NCI-H69 (cell line): Measurements from ENCODE around the gene BTBD2.

Experiments used
- DNase-seq: peaks from one replicate; lab custom pipeline; 2025; lab: John Stamatoyannopoulos, UW

The BTBD2 gene

DNA sequence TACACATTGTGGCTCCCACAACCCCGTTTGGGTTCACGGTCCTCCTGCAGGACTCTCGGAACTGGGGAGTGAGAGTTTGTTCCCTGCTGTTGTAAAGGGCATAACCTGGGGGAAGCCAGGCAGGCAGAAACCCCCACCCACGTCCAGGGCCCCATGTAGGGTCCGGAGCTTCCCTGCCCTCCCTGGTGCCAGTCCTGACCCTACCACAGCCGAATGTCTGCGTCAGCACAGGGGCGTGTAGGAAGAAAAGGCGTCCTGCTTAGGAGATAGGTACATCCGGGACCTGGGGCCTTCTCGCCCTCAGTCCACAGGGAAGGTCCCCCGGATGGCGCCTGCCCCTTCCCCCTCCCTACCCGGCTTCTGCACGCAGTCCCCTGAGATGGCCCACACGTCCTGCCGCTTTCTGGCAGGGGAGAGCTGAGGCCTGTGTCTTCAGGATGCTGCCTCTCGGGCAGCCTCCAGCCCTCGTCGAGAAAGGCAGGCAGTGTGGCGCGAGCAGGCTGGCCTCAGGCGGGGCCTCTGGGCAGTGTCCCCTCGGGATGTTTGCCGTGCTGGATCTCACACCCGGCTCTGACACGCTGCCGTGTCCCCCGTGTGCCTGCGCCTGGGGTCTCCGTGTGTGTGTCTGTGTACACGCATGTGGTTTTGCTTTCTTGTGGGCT, 55.5 kb downstream of the BTBD2 start:
- DNase-seq = no peak

GRCh38 chr19:1957562-1958248, 57.8 kb downstream of the BTBD2 start:
- DNase-seq = no peak

DNA sequence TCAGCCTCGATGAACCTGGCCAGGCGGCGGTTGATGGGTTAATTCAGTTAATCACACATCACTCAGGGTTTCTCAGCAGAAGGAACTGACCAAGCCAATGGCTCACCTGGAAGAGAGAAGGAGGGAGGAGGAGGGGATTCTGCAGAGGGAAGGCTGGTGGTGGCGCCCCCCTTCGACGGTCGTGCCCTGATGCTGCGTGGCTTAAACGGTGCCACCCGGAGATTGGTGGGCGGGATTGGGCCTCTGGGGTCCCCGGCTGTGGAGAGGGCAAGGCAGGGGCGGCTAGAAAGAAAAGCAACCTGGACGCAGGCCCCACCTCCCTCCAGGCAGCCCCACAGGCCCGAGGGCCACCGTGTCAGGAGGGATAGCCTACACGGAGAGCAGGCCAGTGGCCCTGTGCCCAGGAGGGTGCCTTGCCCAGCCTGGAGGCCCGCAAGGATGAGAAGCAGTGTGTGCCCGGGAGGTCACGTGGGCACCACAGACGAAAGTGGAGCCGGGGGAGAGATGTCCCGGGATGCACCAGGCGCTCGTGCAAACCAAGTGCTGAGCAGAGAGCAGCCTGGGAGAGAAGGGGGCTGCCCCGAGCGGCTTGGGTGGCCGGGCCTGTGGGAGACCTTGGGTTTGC, 58.5 kb downstream of the BTBD2 start:
- DNase-seq = no peak

- no peak for DNase-seq
These were observed 59.4 kb downstream of the BTBD2 start for GRCh38 chr19:1956122-1956494.

GRCh38 chr19:1955171-1956121, 60.1 kb downstream of the BTBD2 start:
- no peak for DNase-seq

DNA sequence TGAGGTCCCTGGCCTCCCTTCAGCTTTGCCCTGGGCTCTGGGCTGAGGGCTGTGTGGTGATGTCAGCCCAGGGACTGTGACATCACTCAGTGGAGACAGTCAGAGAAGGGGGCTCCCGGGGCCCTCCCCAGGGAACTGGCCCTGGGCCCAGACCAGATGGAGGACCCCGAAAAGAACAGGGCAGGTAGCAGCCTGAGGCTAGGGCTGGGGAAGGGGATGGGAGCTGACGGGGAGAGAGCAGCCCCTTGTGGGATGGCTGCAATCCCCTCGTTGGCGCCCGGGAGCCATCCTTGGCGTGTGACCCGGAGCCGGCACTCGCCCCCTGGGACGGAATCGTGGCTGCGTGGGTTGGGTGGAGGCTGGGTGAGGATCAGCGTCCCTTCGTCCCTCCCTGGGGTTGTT, 61.0 kb downstream of the BTBD2 start:
- no peak for DNase-seq

DNA sequence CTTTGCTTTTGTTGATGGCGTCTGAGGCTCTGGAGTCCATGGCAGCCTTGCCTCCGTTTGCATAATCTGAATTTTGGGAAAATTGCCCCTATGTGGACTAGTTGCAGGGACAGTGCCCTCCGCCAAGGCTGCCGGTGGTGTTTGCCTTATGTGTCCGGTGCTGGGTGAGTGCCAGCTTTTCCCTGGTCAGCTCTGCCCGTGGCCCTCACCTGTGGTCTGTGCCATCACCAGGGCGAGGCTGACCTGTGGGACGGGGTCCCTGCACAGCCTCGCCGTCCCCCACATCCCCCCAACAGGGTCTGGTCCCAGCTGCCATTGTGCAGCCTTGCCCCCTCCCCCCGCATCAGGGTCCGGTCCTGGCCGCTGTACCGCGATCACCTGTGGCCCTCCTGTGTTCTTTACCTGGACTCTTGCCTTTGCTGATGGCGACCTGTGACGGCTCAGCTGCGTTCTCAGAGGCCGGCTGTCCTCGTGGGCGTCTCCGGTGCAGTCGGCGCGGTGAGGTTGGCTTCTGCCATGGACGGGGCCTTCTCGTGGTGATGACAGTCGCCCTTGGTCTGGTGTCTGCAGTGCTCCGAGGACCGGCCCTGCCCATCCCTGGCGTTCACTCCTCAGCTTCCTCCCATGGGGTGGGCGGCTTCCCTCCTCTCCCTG, 61.9 kb downstream of the BTBD2 start:
- no peak for DNase-seq

DNA sequence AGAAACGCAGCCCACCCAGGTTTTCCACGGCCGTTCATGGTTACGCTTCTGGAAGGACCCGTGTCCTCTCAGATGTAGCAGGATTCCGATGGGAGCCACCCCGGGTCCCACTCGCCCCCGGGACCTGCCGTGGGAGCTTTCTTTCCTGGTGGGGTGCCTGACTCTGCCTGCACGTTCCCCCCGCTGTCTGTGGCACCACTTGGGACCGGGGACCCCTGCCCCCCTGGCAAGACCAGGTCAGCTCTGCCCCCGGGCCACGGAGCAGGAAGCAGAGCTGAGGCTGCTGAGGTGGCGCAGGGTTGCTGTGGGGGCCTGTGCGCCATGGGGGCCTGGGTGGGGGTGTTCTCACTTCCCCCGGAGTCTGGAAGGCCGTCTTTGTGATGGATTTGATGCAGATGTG, 62.5 kb downstream of the BTBD2 start:
- DNase-seq = no peak

DNA sequence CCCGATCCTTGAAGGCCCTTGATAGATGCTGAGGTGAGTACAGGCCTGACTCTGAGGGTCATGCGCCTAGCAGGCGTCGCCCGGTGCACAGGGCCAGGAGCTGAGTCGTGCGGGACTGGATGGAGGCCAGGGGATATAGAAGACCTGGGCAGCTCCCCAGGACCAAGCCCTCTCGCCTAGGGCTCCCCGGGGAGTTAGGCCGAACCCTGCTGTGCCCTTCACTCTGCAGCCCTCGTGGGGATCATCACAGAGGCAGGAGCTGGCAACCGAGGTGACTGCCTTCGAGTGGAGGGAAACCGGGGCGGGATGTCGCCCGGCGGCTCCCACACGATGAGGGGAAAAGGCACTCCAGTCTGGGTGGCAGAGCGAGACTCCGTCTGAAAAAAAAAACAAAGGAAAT, 62.9 kb downstream of the BTBD2 start:
- no peak for DNase-seq

DNA sequence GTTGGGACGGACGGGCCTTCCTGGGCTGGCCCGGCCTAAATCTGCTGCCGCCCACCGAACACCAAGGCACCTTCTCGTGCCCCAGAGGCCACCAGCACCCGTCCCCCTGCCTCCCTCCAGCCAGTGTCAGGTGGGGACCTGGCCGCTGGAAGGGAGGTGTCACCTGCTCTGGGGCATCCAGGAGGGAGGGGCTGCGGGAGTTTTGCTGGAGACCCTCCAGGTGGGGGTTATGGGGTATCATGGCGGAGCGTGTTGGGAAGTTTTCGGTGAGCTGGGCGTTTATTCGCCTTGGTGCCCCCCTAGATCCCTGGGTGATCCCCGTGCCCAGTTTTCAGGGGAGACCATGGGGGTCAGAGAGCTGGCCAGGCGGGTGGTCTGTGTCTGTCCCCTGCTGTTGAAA, 64.9 kb downstream of the BTBD2 start:
- DNase-seq = no peak

- no peak for DNase-seq
These were observed 66.0 kb downstream of the BTBD2 start for GRCh38 chr19:1949304-1950101.

- DNase-seq = no peak
These were observed 67.8 kb downstream of the BTBD2 start for GRCh38 chr19:1947651-1948209.

- peak; percentile 75 for DNase-seq
These were observed 69.6 kb downstream of the BTBD2 start for GRCh38 chr19:1945899-1946298.

- DNase-seq = no peak
These were observed 70.5 kb downstream of the BTBD2 start for GRCh38 chr19:1944916-1945561.

DNA sequence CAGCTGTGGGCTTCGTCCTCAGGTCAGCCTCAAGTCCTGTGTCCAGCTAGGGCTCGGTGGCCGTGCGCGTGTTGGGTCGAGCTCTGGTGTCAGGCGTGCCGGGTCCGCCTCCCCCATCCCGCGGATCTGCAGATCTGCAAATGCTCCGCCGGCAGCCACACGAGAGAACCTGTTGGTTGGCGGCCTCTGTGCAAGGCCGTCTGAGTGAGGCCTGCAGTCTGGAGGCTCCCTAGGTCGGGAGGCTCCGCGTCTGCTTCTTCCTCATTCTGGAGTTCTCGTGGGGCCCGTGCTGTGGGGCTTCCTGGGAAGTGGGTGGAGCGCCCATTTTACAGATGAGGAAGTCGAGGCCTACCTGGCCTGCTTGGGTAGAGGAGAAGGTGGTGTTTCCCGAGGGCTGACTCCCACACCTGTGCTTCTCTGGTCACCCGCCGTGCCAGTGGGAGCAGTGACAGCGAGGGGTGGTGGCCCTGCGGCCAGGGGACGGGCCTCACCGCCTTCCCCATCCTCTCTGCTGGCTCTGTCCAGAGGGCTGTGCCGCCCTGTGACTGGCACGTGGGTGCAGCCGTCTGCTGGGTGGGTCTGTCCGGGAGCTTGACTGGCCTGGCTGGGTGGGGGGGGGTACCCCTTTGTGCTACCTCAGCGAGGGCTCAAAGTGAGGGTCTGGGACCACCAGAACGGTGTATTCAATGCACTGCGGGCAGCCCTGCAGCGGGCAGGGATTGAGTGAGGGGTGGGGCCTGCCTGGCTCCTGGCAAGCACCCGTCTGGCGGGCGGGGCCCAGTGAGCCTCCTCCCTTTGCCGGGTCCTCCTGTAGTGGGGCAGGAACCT, 71.2 kb downstream of the BTBD2 start:
- no peak for DNase-seq

GRCh38 chr19:1943661-1944087, 71.8 kb downstream of the BTBD2 start:
- DNase-seq = no peak

- peak; percentile 49 for DNase-seq
These were observed 72.5 kb downstream of the BTBD2 start for GRCh38 chr19:1942934-1943555.

DNA sequence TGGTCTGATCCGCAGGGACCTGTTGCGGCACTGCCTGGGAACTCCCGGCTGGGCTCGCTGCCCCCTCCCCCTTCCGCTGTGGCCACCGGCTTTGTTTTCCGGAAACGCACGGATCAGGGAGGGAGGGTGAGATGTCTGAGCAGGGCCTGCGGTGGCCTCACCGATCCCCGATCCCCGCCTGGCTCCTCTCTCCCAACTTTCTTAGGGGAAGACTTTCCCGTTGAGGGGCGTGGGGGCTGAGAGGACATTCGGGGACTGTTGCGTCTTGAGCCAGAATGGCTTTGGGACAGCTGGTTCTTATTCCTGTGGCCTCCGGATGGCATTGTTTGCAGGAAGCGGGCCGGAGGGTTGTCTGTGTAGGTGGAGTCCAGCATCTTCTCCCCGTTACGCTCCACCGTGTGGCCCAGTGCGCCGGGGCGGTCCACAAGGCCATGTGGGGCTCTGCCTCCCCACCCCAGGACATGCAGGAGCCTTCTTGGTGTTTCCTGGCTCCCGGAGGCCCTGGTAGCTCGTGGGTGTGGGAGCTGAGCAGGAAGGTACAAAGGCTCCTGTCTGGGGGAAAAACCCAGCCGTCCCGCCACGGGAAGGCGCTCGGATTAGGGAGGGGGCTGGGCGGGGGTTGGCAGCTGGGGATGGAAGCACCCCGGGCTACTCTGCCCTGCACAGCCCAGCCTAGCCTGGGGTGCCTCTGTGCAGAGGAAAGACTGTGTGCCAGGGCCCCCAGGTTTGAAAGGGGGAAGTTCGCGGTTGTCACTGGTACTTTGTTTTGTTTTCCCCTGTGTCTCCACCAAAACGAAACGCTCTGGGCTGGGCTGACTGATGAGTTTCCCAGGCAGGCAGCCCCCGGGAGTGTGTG, 73.2 kb downstream of the BTBD2 start:
- peak; percentile 84 for DNase-seq
